Activated B cell treated with CpG ODN at 0.5 μM for 24 hours (primary cell): ENCODE measurements around the gene SERPINB5. TPM values are rescaled to one million over a fixed set of nuclear protein-coding genes. Genes with fewer than 3 reads are reported as not detected.
A peak's percentile ranks its signal among the peaks of the same experiment; 100 is the strongest.

Experiments used
- ATAC-seq: fragments of 200-7000 bp; cut with Tn5 transposase; one replicate; pipeline ENCODE4 v1.10.0; 2021; ENCODE audit warnings: low read depth, mild to moderate bottlenecking, moderate library complexity
- CTCF ChIA-PET: fragments of 350-600 bp; sonication (Branson Sonifier 250); formaldehyde crosslinking; loops from one replicate; lab custom pipeline; 2021; ENCODE audit warnings: antibody characterized with exemption; lab: Charles Lee
- POLR2A ChIA-PET: fragments of 350-600 bp; sonication (Branson Sonifier 250); formaldehyde crosslinking; loops from one replicate; lab custom pipeline; 2021; ENCODE audit warnings: antibody characterized with exemption; lab: Charles Lee
- DNase-seq: peaks from one replicate; pipeline ENCODE4 v3.0.0; 2022
- H3K27ac Mint-ChIP-seq: one replicate; pipeline ENCODE4 v1.8.0; 2020; ENCODE audit warnings: mixed read lengths
- H3K27me3 Mint-ChIP-seq: one replicate; pipeline ENCODE4 v1.8.0; 2021; ENCODE audit warnings: mixed read lengths
- H3K36me3 Mint-ChIP-seq: one replicate; pipeline ENCODE4 v1.8.0; 2021; ENCODE audit warnings: low read depth, mixed read lengths
- H3K4me1 Mint-ChIP-seq: one replicate; pipeline ENCODE4 v1.8.0; 2021; ENCODE audit warnings: mixed read lengths
- H3K4me3 Mint-ChIP-seq: one replicate; pipeline ENCODE4 v1.8.0; 2020; ENCODE audit warnings: mild to moderate bottlenecking, mixed read lengths
- H3K9me3 Mint-ChIP-seq: one replicate; pipeline ENCODE4 v1.8.0; 2020; ENCODE audit warnings: mixed read lengths
- intact Hi-C: fragments of 100-400 bp; cut with micrococcal nuclease; formaldehyde crosslinking; loops from one replicate; pipeline ENCODE4 v1.15.1; 2024
- total RNA-seq: library from RNA; stranded (reverse); gene quantifications from 2 replicates; pipeline ENCODE4 v1.2.3, GENCODE V29; 2022
- TF ChIP-seq, protein P1 (sequence below): fragments of 200-600 bp; IDR thresholded peaks from one replicate; pipeline ENCODE4 v1.8.0; 2022; ENCODE audit warnings: antibody characterized with exemption, mild to moderate bottlenecking

The SERPINB5 gene
- total RNA-seq, 1 donor from 2014 or later = not detected

GRCh38 chr18:63472380-63472779 lies 4.4 kb upstream of the SERPINB5 start:
- POLR2A ChIA-PET = no interaction called here
- H3K4me3 Mint-ChIP-seq = no peak overlapping the region

DNA sequence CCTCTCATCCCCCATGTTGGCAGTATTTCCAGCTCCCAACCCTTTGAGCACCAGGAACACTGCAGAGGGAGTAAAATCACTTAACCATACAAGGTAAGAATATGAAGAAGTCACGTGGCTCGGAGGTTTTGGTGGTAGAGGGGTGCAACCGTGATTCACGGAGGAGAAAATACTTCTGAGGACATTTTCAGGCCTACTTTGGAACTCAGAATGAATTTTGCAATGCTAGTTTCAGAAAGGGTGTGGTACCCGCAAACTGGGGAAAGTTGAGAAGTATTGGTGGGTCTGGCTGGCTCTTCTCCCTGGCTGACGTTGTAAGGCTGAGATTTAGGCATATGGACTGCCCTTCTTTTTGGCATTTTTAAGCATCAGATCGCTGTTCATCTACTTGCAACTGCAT lies 442 bp downstream of the SERPINB5 start:
- intact Hi-C loops = no loop called here
- ChIA-PET POLR2A (no interaction called here), CTCF (no interaction called here)
- no peaks in the 10 kb centered on the region for H3K36me3 Mint-ChIP-seq
- peak overlapping the region; percentile 2 for H3K27ac Mint-ChIP-seq
- TF ChIP-seq, protein P1, sequence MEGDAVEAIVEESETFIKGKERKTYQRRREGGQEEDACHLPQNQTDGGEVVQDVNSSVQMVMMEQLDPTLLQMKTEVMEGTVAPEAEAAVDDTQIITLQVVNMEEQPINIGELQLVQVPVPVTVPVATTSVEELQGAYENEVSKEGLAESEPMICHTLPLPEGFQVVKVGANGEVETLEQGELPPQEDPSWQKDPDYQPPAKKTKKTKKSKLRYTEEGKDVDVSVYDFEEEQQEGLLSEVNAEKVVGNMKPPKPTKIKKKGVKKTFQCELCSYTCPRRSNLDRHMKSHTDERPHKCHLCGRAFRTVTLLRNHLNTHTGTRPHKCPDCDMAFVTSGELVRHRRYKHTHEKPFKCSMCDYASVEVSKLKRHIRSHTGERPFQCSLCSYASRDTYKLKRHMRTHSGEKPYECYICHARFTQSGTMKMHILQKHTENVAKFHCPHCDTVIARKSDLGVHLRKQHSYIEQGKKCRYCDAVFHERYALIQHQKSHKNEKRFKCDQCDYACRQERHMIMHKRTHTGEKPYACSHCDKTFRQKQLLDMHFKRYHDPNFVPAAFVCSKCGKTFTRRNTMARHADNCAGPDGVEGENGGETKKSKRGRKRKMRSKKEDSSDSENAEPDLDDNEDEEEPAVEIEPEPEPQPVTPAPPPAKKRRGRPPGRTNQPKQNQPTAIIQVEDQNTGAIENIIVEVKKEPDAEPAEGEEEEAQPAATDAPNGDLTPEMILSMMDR = no peak
- no peak overlapping the region for H3K4me3 Mint-ChIP-seq
- H3K4me1 Mint-ChIP-seq = no peaks in the 10 kb centered on the region
- DNase-seq (no peak), ATAC-seq (no peak)
- H3K27me3 Mint-ChIP-seq = peaks cover 8% of the 10 kb centered on the region
- no peaks in the 10 kb centered on the region for H3K9me3 Mint-ChIP-seq

More at GRCh38 chr18:63472380-63472779, 4.4 kb upstream of the SERPINB5 start:
- Mint-ChIP-seq H3K4me1 (no peaks in the 10 kb centered on the region), H3K27me3 (peaks cover 8% of the 10 kb centered on the region), H3K27ac (no peak overlapping the region), H3K36me3 (no peaks in the 10 kb centered on the region), H3K9me3 (no peaks in the 10 kb centered on the region)
- CTCF ChIA-PET = no interaction called here
- no peak for ATAC-seq
- DNase-seq = no peak
- intact Hi-C loops = no loop called here
- TF ChIP-seq, protein P1 = no peak

GRCh38 chr18:63477968-63478367 lies 1.2 kb downstream of the SERPINB5 start:
- Mint-ChIP-seq H3K27ac (no peak overlapping the region), H3K4me1 (no peaks in the 10 kb centered on the region), H3K27me3 (peaks cover 8% of the 10 kb centered on the region), H3K4me3 (no peak overlapping the region), H3K9me3 (no peaks in the 10 kb centered on the region), H3K36me3 (no peaks in the 10 kb centered on the region)
- DNase-seq (no peak), ATAC-seq (no peak)
- ChIA-PET POLR2A (no interaction called here), CTCF (no interaction called here)
- intact Hi-C loops = no loop called here
- TF ChIP-seq, protein P1 = no peak

DNA sequence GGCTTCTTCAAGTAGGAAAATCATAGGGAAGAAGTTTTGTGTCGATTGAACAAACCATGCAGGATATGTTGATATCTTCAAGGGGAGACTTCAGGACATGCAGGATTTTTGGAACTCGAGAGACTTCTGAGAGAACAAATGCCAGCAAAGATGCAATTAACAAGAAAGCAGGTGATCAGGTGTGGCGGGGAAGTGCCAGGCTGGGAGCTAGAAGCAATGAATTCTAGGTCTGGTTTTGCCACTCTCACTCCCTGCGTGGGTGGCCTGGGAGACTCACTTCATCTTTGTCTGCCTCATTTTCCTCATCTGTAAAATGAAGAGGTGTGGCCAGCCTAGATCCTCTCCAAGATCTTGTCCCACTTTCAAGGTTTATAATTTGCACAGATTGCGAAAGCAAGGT lies 3.1 kb downstream of the SERPINB5 start:
- TF ChIP-seq, protein P1 = no peak
- POLR2A ChIA-PET = no interaction called here

DNA sequence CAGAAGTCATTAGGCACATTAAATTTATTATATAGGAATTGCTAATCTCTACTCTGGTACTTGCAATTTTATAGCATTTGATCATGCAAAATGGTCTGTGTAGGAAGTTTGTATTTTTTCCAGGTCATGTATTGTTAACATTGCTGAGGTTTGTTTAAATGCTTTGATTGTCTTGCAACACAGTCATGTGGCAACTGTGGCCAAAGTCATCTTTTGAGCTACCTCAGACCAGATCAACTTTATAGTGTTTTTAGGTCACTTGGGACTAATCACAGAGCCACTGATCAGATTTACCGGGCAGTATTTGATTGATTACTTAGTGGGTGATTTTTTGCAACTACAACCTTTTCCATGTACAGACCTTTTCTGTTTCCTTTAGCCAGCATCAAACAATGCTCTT lies 3.7 kb downstream of the SERPINB5 start:
- Mint-ChIP-seq H3K27me3 (peaks cover 10% of the 10 kb centered on the region), H3K27ac (no peak overlapping the region), H3K9me3 (no peaks in the 10 kb centered on the region), H3K36me3 (no peaks in the 10 kb centered on the region), H3K4me3 (no peak overlapping the region), H3K4me1 (no peaks in the 10 kb centered on the region)
- ChIA-PET POLR2A (no interaction called here), CTCF (no interaction called here)
- ATAC-seq (no peak), DNase-seq (no peak)
- TF ChIP-seq, protein P1 = no peak
- intact Hi-C loops = no loop called here

More for the DNA sequence above, 3.1 kb downstream of the SERPINB5 start:
- no peaks in the 10 kb centered on the region for H3K4me1 Mint-ChIP-seq
- H3K4me3 Mint-ChIP-seq = no peak overlapping the region
- DNase-seq (no peak), ATAC-seq (no peak)
- H3K27ac Mint-ChIP-seq = no peak overlapping the region
- no peaks in the 10 kb centered on the region for H3K9me3 Mint-ChIP-seq
- CTCF ChIA-PET = no interaction called here
- peaks cover 8% of the 10 kb centered on the region for H3K27me3 Mint-ChIP-seq
- intact Hi-C loops = no loop called here
- no peaks in the 10 kb centered on the region for H3K36me3 Mint-ChIP-seq
